Glutamatergic neuron (in vitro differentiated cells): ENCODE data around the gene DHX30. TPM values are rescaled to one million over a fixed set of nuclear protein-coding genes. Genes with fewer than 3 reads are reported as not detected.

Source experiments
- DNase-seq: peaks from one replicate; pipeline ENCODE4 v3.0.0; 2022
- H3K27ac Mint-ChIP-seq: one replicate; pipeline ENCODE4 v1.8.0; 2020; ENCODE audit warnings: mild to moderate bottlenecking, mixed read lengths, inconsistent platforms; ENCODE audit not compliant: unreplicated experiment
- H3K27me3 Mint-ChIP-seq: one replicate; pipeline ENCODE4 v1.8.0; 2020; ENCODE audit warnings: mild to moderate bottlenecking, moderate library complexity, mixed read lengths, inconsistent platforms; ENCODE audit not compliant: unreplicated experiment
- H3K36me3 Mint-ChIP-seq: one replicate; pipeline ENCODE4 v1.8.0; 2020; ENCODE audit warnings: mild to moderate bottlenecking, mixed read lengths, inconsistent platforms; ENCODE audit not compliant: unreplicated experiment
- H3K4me1 Mint-ChIP-seq: one replicate; pipeline ENCODE4 v1.8.0; 2020; ENCODE audit warnings: mild to moderate bottlenecking, low read depth, mixed read lengths, inconsistent platforms; ENCODE audit not compliant: unreplicated experiment
- H3K4me3 Mint-ChIP-seq: one replicate; pipeline ENCODE4 v1.8.0; 2020; ENCODE audit warnings: mild to moderate bottlenecking, mixed read lengths, inconsistent platforms; ENCODE audit not compliant: unreplicated experiment
- H3K9me3 Mint-ChIP-seq: one replicate; pipeline ENCODE4 v1.8.0; 2020; ENCODE audit warnings: mild to moderate bottlenecking, moderate library complexity, mixed read lengths, inconsistent platforms; ENCODE audit not compliant: unreplicated experiment
- CTCF ChIP-seq: fragments of 200-600 bp; sonication (generic); IDR thresholded peaks from one replicate; pipeline ENCODE4 v1.5.0; 2021; ENCODE audit not compliant: partially characterized antibody, unreplicated experiment
- total RNA-seq: library from RNA; stranded (reverse); fragmentation: NEBNext Ultra II Directional; extraction: Animal tissue kit (Norgen Biotek cat#: 25700); gene quantifications from one replicate; pipeline ENCODE4 v1.2.1, GENCODE V29; 2021; ENCODE audit not compliant: unreplicated experiment

The DHX30 gene
- total RNA-seq, 1 donor from 2014 or later = 116 TPM

- H3K9me3 Mint-ChIP-seq = peaks cover 5% of the 10 kb centered on the region
- no peaks in the 10 kb centered on the region for H3K4me1 Mint-ChIP-seq
- no peak for DNase-seq
- no peak overlapping the region for H3K4me3 Mint-ChIP-seq
- no peak for TF ChIP-seq CTCF
- peaks cover 5% of the 10 kb centered on the region for H3K27me3 Mint-ChIP-seq
- no peak overlapping the region for H3K27ac Mint-ChIP-seq
- H3K36me3 Mint-ChIP-seq = no peaks in the 10 kb centered on the region
Observed at GRCh38 chr3:47874438-47874837, 71.5 kb downstream of the DHX30 start.

- H3K27me3 Mint-ChIP-seq = peaks cover 5% of the 10 kb centered on the region
- no peaks in the 10 kb centered on the region for H3K4me1 Mint-ChIP-seq
- H3K9me3 Mint-ChIP-seq = peaks cover 5% of the 10 kb centered on the region
- no peaks in the 10 kb centered on the region for H3K36me3 Mint-ChIP-seq
- H3K27ac Mint-ChIP-seq = no peak overlapping the region
- DNase-seq = no peak
- no peak for TF ChIP-seq CTCF
- H3K4me3 Mint-ChIP-seq = no peak overlapping the region
Observed at GRCh38 chr3:47874913-47875312, 72.0 kb downstream of the DHX30 start.

GRCh38 chr3:47877290-47877689, 74.4 kb downstream of the DHX30 start:
- no peak overlapping the region for H3K4me3 Mint-ChIP-seq
- no peak for DNase-seq
- H3K9me3 Mint-ChIP-seq = peaks cover 6% of the 10 kb centered on the region
- peaks cover 4% of the 10 kb centered on the region for H3K36me3 Mint-ChIP-seq
- TF ChIP-seq CTCF = no peak
- H3K4me1 Mint-ChIP-seq = no peaks in the 10 kb centered on the region
- peaks cover 8% of the 10 kb centered on the region for H3K27me3 Mint-ChIP-seq
- H3K27ac Mint-ChIP-seq = no peak overlapping the region

- Mint-ChIP-seq H3K4me1 (no peaks in the 10 kb centered on the region), H3K27ac (no peak overlapping the region), H3K9me3 (peaks cover 6% of the 10 kb centered on the region), H3K4me3 (no peak overlapping the region), H3K27me3 (peaks cover 8% of the 10 kb centered on the region), H3K36me3 (peaks cover 4% of the 10 kb centered on the region)
- no peak for TF ChIP-seq CTCF
- DNase-seq = no peak
Observed at GRCh38 chr3:47877719-47878118, 74.8 kb downstream of the DHX30 start.

GRCh38 chr3:47882338-47882737, 79.4 kb downstream of the DHX30 start:
- peaks cover 4% of the 10 kb centered on the region for H3K36me3 Mint-ChIP-seq
- no peak overlapping the region for H3K27ac Mint-ChIP-seq
- no peak for DNase-seq
- H3K27me3 Mint-ChIP-seq = peaks cover 8% of the 10 kb centered on the region
- peak; percentile 62 for TF ChIP-seq CTCF
- peaks cover 4% of the 10 kb centered on the region for H3K4me1 Mint-ChIP-seq
- no peak overlapping the region for H3K4me3 Mint-ChIP-seq
- H3K9me3 Mint-ChIP-seq = peaks cover 15% of the 10 kb centered on the region
